Measurements from ENCODE around the gene SLC30A2. TPM values are rescaled to one million over a fixed set of nuclear protein-coding genes. Genes with fewer than 3 reads are reported as not detected.

The SLC30A2 gene
- total RNA-seq, 1 experiment from 2014 or later = 0.35 TPM

DNA sequence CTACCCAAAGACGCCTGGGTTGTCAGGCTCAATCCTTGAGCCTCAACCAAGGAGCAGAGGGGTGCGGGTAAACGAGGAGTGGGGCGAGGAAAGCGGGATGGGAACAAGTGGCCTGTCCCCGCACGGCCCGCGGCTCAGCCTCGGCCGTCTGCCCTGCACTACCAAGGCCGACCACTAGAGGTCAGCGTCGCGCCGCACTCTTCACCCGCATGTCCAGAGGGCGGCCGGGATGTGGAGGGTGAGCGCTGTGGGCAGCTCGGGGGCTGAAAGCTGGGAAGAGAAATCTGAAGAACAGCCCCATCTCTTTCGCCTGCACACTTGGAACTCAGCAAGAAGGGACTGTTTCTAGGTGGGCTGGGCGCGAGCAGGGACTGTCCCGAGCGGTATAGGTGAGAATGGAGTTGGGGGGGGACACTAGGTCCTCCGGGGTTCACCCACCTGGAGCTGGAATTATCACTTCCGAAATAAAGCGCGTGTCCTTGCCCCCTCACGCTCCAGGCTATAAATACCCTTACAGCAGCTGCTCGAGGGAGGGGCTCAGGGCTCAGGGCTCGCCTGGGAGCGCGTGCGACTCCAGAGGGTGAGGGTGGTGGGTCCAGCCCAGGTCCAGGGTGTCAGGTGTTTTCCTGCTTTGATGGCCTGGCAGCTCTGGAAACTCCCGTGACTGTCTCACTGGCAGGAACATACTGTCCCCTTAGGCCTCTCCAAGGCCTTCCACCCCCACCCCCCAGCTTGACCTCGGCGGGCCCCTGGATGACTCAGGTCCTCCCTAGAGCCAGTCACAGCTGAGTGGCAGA, 9.8 kb downstream of the SLC30A2 start:
- no peak overlapping the region for H3K18ac ChIP-seq (ENCODE audit: insufficient read length, low read depth, low read length)
- DNase-seq = peak; percentile 82
- H3K23ac ChIP-seq (ENCODE audit: insufficient read length, low read depth, low read length) = no peak overlapping the region
- H4K8ac ChIP-seq (replicated peaks; ENCODE audit: insufficient read length, low read depth, low read length) = no peak overlapping the region
- no peak overlapping the region for H2BK12ac ChIP-seq (ENCODE audit: insufficient read length, low read depth, low read length)
- H4K91ac ChIP-seq (ENCODE audit: insufficient read length, low read depth, low read length) = no peak overlapping the region
- TF ChIP-seq, protein P1, sequence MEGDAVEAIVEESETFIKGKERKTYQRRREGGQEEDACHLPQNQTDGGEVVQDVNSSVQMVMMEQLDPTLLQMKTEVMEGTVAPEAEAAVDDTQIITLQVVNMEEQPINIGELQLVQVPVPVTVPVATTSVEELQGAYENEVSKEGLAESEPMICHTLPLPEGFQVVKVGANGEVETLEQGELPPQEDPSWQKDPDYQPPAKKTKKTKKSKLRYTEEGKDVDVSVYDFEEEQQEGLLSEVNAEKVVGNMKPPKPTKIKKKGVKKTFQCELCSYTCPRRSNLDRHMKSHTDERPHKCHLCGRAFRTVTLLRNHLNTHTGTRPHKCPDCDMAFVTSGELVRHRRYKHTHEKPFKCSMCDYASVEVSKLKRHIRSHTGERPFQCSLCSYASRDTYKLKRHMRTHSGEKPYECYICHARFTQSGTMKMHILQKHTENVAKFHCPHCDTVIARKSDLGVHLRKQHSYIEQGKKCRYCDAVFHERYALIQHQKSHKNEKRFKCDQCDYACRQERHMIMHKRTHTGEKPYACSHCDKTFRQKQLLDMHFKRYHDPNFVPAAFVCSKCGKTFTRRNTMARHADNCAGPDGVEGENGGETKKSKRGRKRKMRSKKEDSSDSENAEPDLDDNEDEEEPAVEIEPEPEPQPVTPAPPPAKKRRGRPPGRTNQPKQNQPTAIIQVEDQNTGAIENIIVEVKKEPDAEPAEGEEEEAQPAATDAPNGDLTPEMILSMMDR (conservative IDR thresholded peaks at IDR 0.05) = peak; percentile 99
- H3K56ac ChIP-seq (ENCODE audit: insufficient read length, low read depth, low read length) = no peak overlapping the region
- H3K4me2 ChIP-seq (ENCODE audit: insufficient read depth, insufficient read length, low read length) = peak overlapping the region; percentile 78
- peak overlapping the region; percentile 81 to 88 for H3K4me3 Mint-ChIP-seq
- H3K9me3 Mint-ChIP-seq = no peaks in the 10 kb centered on the region
- H3K27ac ChIP-seq (ENCODE audit: insufficient read length, low read depth, low read length) = no peak overlapping the region
- no peak overlapping the region for H2BK15ac ChIP-seq (ENCODE audit: low read depth, low read length)
- H3T11ph ChIP-seq (ENCODE audit: low read length) = no peak overlapping the region
- H2AK5ac ChIP-seq (ENCODE audit: insufficient read length, low read length) = no peak overlapping the region
- H3K4me1 ChIP-seq (ENCODE audit: insufficient read depth, low read length) = no peaks in the 10 kb centered on the region; the same call in 1 of the 2 replicates
- peaks cover 81% of the 10 kb centered on the region for H3K27me3 Mint-ChIP-seq (ENCODE audit: low read depth)
- no peaks in the 10 kb centered on the region for H3K9me3 ChIP-seq (ENCODE audit: control insufficient read depth, low read depth, low read length)
- no peak overlapping the region for H2AFZ ChIP-seq (ENCODE audit: low read length)
- H3K4ac ChIP-seq (ENCODE audit: low read depth, low read length) = no peak overlapping the region
- H3K36me3 Mint-ChIP-seq (ENCODE audit: insufficient read depth in 1 of 3, low read depth in 3 of 3) = no peaks in the 10 kb centered on the region
- no peak overlapping the region for H3K27ac Mint-ChIP-seq
- no CpG with 5 or more reads among the region's 39 CpGs for WGBS (ENCODE audit: extremely low coverage, insufficient read length, low lambda C conversion rate)
- peaks cover 4% of the 10 kb centered on the region; the same call in 1 of the 2 replicates for H3K27me3 ChIP-seq (ENCODE audit: insufficient read depth, low read length)
- H4K20me1 ChIP-seq (ENCODE audit: control insufficient read depth, insufficient read depth, insufficient read length) = no peaks in the 10 kb centered on the region
- peaks cover 12% of the 10 kb centered on the region for H3K23me2 ChIP-seq (ENCODE audit: insufficient read length, low read depth, low read length, poor library complexity, severe bottlenecking)
- H4K5ac ChIP-seq (ENCODE audit: insufficient read length, low read depth, low read length) = no peak overlapping the region
- no peak overlapping the region for H2BK5ac ChIP-seq (ENCODE audit: insufficient read length, low read length)
- no peak overlapping the region for H3K14ac ChIP-seq (ENCODE audit: insufficient read depth, low read length)
- H2BK120ac ChIP-seq (ENCODE audit: low read depth, low read length, poor library complexity, severe bottlenecking) = no peak overlapping the region
- H2BK20ac ChIP-seq (ENCODE audit: low read depth, low read length, poor library complexity, severe bottlenecking) = no peak overlapping the region
- no peaks in the 10 kb centered on the region for H3K79me2 ChIP-seq (ENCODE audit: insufficient read depth, low read length)
- H3K4me1 Mint-ChIP-seq = peaks cover 9% of the 10 kb centered on the region in 2 experiments
- H3K9ac ChIP-seq (ENCODE audit: extremely low read depth, insufficient read length, low read length) = no peak overlapping the region
- H3K79me1 ChIP-seq (ENCODE audit: insufficient read depth, low read depth, low read length, poor library complexity, severe bottlenecking) = no peaks in the 10 kb centered on the region
